Stimulated activated CD4-positive, alpha-beta T cell treated with anti-CD3 and anti-CD28 coated beads, Interleukin-2, amount 100 ng/mL, for 4 hours (primary cell): ENCODE measurements around the gene HABP4.
A peak's percentile ranks its signal among the peaks of the same experiment; 100 is the strongest.

Source experiments
- DNase-seq: peaks from one replicate; pipeline ENCODE4 v3.0.0-alpha.2; 2020; ENCODE audit warnings: low read depth

HABP4 gene, protein sequence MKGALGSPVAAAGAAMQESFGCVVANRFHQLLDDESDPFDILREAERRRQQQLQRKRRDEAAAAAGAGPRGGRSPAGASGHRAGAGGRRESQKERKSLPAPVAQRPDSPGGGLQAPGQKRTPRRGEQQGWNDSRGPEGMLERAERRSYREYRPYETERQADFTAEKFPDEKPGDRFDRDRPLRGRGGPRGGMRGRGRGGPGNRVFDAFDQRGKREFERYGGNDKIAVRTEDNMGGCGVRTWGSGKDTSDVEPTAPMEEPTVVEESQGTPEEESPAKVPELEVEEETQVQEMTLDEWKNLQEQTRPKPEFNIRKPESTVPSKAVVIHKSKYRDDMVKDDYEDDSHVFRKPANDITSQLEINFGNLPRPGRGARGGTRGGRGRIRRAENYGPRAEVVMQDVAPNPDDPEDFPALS

DNA sequence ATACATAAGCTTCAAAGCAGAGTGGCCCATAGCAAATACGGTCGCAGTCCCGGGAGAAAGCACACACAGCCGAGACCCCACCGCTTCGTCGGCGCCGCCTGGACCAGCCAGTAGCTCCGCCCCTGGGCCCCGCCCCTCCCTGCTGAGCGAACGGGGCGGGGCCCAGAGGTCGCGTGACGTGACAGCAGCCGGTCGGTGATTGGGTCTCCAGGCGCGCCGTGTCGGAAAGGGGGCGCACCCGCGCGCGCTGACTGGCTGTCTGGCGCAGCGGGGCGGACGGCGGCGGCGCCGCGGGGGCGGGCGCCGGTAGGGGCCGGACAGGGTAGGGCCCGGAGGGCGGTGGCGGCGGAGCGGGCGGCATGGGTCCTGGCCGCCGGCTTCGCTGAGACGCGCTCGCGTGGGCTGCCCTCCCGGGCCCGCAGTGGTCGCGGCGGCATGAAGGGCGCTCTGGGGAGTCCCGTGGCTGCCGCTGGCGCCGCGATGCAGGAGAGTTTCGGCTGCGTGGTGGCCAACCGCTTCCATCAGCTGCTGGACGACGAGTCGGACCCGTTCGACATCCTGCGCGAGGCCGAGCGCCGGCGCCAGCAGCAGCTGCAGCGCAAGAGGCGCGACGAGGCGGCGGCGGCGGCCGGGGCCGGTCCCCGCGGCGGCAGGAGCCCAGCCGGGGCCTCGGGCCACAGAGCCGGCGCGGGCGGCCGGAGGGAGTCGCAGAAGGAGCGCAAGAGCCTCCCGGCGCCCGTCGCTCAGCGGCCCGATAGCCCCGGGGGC is at the start of gene HABP4:
Gene HABP4 (plus strand): TSS at position 325 of the 768 bp plus-strand sequence. CDS start 111 bp downstream, at position 436.
- DNase-seq = peak; percentile 94

DNA sequence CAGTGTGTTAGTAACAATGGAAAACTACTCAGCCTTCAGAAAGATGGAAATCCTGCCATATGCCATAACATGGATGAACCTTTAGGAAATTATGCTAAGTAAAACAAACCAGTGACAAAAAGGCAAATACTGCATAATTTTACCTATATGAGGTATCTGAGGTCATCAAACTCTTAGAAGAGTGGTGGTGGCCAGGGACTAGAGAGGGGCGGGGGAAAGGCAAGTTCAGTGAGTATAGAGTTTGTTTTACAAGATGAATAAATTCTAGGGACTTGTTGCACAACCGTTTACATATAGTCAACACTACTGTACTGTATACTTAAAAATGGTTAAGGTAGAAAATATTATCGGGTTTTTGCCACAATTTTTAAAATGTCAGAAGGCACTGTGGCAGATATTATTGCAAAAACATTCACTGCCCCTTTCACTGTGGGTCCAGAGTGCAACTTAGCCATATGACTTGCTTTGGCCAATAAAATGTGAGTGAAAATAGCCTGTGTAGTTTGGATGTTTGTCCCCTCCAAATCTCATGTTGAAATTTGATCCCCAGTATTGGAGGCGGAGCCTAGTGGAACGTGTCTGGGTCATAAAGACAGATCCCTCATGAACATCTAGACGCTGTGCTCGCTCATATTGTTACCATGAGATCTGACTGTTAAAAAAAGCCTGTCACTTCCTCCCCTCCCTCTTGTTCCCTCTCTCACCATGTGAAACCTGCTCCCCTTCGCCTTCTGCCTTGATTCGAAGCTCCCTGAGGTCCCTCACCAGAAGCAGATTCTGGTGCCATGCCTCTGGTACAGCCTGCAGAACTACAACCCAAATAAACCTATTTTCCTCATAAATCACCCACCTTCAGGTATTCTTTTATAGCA is 41.3 kb upstream of the HABP4 start:
- DNase-seq = no peak

DNA sequence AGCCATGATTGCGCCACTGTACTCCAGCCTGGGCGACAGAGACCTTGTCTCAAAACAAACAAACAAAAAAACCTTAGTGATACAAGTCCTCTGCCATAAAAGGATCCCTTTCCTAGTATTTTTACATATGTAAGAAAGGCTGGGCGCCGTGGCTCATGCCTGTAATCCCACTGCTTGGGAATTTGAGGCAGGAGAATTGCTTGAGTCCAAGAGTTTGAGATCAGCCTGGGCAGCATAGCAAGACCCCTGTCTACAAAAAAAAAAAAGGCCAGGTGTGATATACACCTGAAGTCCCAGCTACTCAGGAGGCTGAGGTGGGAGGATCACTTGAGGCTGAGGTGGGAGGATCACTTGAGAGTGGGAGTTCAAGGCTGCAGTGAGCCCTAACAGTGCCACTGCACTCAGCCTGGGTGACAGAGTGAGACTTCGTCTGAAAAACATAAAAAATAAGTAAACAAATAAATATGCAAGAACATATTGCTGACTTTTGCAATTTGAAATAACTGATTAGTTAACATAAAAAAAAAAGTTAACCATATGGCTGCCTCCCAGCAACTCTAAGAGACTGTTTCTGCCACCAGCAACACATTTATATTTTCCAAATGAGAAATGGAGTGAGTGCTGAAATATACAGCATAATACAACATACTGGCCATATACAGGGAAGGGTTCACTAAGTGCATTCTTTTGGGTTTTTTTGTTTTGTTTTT is 38.7 kb upstream of the HABP4 start:
- DNase-seq = no peak

DNA sequence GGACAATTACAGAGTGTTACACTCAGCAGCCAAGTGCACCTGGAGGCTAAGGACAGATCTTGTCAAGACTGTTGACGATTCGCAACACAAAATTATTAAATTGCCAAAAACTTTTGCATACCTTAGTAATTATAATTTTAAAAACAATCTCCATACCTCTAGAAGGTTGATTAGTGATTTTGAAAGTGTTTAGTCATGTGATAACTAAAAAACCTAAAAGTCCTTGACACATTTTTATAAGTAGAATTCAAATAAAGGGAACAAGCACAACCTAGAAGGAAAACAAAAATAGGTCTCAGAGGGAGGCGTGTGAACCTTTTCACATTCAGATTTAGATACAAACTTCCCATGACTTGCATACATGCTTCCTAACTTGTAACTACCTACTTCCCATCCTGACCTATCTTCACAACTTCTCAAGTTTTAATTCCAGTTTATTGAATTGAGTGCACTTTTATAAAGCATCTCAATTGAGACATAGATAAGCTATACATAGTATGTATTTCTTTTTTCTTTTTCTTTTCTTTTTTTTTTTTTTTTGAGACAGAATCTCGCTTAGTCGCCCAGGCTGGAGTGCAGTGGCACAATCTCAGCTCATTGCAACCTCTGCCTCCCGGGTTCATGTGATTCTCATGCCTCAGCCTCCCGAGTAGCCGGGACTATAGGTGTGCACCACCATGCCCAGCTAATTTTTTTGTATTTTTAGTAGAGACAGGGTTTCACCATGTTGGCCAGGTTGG is 37.6 kb upstream of the HABP4 start:
- DNase-seq = no peak

DNA sequence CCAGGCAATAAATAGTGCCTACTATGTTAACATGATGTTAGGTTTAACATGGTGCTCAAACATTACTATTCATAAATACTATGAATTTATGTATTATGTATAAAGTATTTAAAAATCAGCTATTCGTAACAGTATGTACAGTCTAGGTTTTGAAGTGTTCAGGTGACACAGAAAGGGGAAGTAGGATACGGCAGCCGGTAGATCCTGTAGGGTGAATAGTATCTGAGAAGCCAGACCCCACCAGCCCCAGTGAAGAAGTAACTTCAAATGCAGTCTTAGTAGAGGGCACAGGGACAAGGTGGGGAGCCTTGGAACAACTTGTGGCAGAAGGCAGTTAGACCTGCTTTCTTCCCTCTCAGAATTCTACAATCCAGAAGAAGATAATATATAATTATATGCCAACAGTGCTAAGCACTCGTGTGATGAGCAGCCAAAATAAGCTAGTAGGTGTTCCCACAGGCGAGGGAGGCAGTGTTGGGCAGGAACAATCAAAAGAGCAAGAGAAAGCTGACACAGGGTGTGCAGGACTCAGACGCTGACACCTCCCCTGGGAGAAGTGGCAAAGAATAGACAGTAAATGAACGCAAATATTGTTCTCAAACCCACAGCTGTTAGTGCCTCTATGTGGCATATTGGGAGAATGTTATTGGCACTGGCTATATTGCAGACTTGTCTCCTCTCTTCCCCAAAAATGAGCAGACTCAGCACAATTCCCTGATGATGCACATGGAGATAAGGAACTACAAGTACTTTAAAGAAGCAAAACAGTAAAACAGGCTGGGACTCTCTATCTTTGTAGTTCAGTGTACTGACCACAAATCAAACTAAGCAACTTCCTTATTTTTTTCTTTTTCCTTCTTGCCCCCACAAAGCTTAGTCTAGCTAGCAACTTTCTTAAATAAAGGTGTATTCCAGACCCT is 36.4 kb upstream of the HABP4 start:
- DNase-seq = no peak

DNA sequence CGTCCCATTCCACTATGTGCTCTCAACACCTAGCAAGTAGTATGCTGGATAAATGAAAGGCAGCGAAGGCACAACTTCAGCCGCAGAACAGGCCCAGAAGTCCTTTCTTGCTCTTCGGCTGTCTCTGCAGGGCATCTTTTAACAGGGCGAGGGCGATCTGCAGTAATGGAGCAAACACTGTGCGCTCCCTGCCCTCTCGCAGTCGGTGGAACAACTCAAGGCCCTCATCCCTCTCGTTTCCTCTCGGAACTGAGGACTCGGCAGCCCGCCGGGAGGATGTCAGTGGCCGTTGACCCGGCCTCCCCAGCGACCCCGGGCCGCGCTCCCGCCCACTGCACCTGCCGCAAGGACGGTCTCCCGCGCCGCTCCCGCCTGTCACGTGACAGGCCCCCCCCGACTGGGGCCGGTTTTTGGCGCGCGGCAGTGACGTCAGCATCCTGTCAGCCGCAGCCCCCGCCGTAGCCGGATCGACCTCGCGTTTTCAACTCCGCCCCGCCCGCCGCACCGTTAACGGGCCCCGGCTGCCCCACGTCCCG is 32.9 kb upstream of the HABP4 start:
- peak; percentile 90 for DNase-seq

DNA sequence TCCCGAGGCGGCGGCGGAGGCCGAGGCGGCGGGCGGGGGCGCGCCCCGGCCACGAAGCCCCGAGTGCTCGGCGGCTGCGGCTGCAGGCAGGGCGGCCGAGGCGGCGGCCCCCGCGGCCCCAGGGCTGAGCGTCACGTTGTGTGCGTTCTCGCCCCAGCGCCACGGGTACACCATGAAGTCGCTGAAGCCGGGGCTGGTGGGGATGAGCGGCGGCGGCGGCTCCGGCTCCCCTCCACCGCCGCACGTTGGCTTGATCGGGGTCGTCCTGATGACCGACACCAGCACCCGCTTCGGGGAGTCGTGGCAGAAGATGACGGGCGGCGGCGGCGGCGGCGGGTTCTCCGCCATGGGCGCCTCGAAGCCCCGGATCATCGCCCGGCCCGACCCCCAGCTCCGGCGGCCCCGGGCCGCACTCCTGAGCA is 32.3 kb upstream of the HABP4 start:
- no peak for DNase-seq

DNA sequence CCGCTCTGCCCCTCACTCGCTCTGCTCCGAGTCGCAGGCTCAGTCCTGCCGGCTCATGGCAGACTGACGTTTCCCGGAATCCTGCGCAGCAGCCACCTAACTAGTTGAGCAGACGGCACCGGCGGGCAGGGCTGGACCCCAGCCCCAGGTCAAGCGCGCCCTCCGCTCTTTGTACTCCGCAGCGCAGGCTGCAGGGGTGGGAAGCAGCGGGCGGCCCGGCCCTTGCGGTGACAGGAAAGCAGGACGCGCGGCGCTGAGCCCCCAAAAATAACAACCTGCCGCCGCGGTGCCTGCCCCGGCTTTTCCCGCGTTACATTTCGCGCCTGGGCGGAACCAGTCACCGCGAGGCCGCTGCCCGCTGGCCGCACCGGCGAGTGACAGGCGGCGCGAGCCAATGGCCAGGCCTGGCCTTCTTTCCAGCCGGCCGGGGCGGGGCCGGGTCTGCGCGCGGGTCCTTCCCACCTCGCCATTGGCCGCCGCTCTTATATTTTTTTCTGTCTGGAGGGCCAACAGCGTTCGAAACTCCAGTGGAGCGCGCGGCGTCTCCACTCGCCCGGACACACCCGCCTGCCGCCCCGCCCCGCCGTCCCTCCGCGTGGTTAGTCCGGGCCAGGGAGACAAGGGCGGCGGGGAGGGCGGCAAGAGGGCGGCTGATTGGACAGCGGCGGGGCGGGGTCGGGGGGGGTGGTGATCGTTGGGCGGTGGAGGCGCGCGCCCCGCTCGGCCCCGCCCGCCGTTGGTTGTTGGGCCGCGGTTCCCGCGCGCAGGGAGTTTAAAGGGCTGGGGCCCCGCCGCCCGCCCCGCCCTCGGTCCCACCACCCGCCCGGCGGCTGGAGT is 31.7 kb upstream of the HABP4 start, which contains the start of gene ZNF367:
Gene ZNF367 (minus strand): TSS at position 288 of the 837 bp plus-strand sequence. CDS start 338 bp downstream, outside the sequence.
- DNase-seq = peak; percentile 82

DNA sequence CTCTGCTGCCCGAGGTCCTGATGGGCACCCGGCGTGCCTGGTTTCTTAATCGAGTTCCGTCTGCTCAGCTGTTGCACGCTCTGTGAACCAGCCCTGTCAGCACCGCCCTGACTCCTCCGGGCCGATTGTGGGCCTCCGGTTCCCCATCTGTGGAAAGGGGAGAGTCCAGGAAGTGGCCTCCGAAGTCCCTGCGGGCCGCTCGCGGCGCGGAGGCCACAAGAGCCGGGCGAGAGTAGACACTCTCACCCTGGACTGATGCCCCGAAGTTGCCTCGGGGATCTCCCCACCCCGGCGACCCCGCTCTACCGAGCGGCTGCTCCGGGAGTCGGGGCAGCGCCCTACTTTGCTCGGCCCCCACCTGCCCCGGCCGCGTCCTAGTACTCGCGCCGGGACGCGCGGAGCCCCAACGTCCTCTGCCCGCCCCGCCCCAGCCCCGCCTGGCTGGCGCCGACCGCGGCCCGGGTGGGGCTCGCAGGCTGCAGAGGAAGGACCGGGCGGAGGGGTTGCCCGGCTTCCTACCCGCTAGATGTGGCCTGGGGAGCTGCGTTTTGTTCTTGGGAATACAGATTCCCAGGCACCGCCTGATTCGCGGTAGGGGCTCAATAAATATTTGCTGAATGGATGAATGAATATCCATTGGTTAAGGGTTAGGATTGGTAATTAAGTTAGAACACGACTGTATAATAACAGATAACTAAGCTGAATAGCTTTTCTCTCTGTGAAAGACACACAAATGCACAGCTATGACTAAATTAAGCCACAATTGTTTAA is 30.9 kb upstream of the HABP4 start:
- DNase-seq = no peak

DNA sequence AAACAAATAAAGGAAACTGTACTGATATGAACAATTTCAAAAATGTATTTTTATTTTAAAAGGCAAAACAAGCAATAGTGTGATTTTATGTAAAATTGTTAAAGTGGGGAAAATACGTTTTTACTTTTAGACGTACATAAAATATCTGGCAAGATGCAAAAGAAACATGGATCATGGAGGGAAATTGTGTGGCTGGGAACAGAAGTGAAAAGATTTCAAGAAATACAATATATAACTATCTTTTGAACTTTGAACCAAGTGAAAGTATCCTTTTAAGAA is 30.3 kb upstream of the HABP4 start:
- no peak for DNase-seq

DNA sequence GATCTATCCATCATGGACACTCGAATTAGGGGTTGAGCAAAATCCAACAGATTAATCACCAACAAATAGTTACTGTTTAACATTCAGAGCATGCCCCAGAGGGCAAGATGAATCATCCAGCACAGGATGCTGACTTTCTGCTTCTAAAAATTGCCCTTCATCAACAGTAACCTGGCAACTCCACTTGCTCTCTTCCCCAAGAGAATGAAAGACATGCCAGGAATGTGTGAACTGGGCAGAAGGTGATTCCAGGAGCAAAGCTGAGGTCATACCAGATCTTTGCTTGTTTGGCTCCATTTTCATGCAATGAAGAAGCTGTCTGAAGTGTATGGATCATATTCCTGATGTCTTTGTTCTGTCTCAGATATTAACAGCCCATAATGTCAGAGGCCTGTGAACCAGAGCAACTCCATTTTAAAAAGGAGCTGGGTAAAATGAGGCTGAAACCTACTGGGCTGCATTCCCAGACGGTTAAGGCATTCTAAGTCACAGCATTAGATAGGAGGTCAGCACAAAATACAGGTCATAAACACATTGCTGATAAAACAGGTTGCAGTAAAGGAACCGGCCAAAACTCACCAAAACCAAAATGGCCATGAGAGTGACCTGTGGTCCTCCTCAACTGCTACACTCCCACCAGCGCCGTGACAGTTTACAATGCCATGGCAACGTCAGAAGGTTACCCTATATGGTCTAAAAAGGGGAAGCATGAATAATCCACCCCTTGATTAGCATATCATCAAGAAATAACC is 29.3 kb upstream of the HABP4 start:
- DNase-seq = no peak

DNA sequence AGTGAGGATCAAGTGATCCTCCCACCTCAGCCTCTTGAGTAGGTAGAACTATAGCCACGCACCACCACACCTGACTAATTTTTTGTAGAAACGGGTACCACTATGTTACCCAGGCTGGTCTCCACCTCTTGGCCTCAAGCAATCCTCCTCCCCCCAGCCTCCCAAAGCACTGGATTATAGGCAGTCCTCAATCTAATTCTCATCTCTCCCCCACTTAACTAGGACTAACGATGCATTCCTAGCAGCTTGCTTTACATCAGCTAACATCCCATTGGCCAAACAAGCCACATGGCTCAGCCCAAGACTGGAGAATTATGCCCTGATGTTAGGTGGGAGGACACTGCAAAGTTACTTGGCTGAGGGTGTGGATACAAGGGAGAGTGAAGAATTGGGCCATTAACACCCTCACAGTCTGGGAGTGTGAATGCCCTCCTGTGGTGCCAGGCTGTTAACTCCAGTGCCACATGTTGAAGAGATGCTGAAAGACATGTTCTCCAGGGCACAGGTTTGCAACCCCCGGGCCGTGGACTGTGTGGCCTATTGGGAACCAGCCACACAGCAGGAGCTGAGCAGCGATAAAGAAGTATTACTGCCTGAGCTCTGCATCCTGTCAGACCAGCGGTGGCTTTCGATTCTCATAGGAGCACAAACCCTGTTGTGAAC is 26.5 kb upstream of the HABP4 start:
- no peak for DNase-seq

DNA sequence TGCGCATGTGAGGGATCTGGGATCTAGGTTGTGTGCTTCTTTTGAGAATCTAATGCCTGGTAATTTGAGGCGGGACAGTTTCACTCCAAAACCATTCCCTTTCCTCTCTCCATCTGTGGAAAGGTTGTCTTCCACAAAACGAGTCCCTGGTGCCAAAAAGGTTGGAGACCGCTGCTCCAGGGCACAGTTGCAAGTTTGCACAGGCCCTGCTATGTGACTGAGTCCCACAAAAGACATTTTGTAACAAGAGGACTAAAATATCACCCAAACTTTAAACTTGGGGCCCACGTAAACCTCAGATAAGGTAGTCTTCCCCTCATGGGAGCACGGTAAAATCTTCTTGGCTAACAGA is 26.0 kb upstream of the HABP4 start:
- no peak for DNase-seq

DNA sequence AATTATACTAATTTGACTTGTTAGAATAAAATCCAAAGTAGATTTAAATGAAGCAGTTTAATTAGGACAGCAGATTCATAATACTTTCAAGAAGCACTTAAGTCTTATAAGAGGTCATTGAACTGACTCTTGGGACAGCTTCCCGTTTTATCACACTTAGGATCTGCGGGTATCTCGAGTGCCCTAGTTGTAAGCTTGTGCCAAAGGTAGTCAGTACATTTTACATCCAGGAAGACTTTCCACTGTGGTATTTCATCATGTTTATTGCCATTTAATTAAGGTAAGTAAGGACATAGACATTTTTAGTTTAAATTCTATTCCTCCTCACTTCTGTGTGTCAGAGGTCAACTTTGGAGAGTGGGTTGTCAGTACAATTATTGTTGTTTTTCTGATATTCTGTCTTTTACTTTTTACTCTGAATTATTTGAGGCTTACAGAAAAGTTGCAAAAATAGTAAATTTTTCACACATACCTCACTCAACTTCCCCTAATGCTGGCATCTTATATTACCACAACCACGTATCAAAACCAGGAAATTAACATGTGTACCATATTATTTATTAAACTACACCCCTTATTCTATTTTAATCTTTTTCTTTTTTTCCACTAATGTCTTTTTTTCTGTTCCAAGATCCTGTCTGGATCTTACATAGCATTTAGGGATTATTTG is 24.3 kb upstream of the HABP4 start:
- DNase-seq = no peak

DNA sequence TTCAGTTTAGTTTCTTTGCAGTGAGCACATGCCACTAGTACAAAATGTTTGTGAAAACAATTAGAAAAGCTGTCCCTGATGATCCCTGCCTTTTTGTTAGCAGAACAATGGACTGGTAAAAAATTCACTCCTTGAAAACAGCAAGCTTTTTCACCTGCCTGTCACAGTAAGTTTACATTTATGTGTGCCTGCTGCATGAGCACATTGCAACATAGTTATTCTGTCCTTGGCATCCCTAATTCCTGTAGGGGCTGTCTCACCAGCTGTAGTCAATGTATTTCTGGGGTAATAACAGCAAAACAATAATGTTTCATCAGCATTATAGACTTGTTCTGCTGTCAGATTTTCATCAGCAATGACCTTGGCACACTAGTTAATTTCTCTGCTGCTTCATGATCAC is 20.2 kb upstream of the HABP4 start:
- no peak for DNase-seq

DNA sequence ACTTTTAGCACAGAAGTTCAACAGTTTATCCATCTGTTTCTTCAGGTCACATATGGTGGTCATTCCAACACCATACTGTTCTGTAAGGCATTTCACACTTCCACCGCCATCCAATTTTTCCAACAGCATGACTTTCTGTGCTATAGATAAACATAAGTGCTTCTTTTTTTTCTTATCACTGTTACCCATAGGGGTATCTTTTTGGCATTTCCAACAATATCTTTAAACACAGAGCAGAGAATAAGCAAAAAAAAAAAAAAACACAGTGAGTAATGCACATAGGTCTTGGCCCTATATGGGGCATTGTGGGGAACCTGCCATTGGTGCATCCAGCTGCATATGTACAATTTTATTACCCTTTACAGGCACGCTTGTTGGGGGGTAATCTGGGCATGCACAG is 19.6 kb upstream of the HABP4 start:
- DNase-seq = no peak
